ENCODE measurements around the gene GIT2.
"Not testable (repeated sequence)": the region's sequence is repeated elsewhere in the genome, so short reads cannot be mapped to it uniquely, and the experiment has no call there.

Gene GIT2

DNA sequence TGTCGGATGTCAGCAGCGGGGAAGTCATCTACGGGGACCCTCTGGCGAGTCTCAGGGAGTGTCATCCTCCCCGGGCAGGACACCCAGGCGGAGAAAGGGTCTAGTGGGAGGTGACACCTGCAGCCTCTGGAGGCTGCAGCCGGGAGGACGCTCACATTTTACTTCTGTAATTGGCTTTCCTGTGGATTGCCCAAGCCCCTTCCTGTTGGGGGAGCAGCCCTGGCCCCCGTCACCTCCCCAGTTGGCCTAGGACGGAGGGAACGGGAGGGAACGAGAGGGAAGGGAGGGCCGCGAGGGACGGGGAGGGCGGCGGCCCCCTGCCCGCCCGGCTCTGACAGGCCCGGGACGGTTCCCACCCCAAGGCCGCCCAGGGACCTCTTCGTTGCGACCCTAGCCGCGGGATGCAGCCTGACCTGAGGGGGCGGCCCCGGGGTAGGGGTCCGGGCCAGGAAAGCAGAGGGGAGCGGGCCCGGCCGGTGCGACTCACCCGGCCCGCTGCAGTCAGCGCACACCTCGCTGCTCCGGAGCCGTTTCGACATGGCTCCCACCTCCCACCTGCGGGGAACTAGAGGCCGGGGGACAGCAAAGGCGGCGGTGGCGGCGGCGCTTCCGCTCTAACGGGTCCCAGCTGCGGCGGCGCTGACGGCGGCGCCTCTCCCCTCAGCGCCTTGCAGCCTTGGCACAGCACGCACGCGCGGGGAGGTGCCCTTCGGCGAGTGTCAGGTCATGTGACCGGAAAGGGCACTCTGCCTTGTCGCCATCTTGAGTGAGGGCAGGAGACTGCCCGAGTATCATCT, at the start of gene GIT2:
TSS of gene GIT2 (minus strand) at position 683 of the 797 bp plus-strand sequence. CDS start at position 539, 144 bp downstream.
- peak; percentile 84 to 93 (median 89) for DNase-seq (ENCODE audit: low read depth in 3 of 3)

DNA sequence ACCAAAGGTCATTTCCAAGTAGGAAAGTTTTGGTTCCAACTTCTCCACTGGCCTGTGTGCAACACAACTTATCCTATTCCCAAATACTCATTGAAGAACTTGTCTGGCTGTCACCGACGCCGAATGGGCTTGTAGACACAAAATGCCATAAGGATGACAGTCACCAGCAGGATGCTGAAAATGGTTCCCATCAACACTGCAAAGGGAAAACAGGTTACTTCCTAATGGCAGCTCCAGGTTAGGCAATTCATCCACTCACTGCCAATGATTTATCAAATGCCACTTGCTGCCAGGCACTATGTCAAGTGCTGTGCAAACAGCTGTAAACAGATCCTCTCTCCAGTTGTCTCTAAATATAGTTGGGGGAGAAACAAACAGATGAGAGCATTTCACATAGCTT, 46.1 kb upstream of the GIT2 start:
- no peak for DNase-seq (ENCODE audit: low read depth in 3 of 3)

- DNase-seq (ENCODE audit: low read depth in 3 of 3) = no peak
These were observed 43.1 kb upstream of the GIT2 start for GRCh38 chr12:110039085-110039807.

GRCh38 chr12:110038741-110039084, 42.5 kb upstream of the GIT2 start:
- no peak for DNase-seq (ENCODE audit: low read depth in 3 of 3)

GRCh38 chr12:110037315-110037714, 41.1 kb upstream of the GIT2 start:
- DNase-seq (ENCODE audit: low read depth in 3 of 3) = no peak

- DNase-seq (ENCODE audit: low read depth in 3 of 3) = no peak
These were observed 39.5 kb upstream of the GIT2 start for GRCh38 chr12:110035534-110036104.

- DNase-seq (ENCODE audit: low read depth in 3 of 3) = no peak
These were observed 37.7 kb upstream of the GIT2 start for GRCh38 chr12:110033888-110034287.

DNA sequence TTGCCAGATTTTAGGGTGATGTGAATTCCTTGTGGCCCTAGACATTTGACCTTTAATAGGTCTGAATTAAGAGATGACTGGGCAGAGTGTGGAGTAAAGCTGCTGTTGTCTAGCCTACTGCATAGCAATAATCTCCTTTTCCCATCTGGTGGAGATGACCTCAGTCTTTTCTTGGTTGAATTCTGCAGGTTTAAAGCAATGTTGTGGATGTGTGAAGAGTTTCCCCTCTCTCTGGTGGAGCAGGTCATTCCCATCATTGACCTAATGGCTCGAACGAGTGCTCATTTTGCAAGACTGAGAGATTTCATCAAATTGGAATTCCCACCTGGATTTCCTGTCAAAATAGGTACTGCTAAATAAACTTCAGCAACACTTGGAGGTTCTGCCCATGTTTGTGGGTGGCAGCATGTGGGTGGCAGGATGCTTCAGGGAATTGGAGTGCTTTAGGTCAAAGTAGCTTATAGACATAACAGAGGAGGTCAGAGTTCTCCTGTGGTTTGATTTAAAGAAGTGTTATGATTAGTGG, 33.2 kb upstream of the GIT2 start:
- no peak for DNase-seq (ENCODE audit: low read depth in 3 of 3)

DNA sequence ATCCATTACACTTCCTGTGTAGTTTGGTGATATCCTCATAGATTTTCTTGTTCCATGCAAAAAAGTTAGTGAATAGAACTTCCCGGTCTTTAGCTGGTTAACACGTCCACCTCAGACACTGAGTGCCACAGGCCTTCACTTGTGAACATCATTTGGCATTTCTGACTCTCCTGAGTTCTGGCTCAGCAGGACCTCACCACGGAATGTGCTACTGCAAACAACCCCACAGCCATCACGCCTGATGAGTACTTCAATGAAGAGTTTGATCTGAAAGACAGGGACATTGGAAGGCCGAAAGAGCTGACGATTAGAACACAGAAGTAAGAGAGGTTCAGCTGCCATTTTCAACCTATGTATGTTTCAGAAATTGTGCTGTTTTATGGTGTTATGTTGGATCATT, 32.2 kb upstream of the GIT2 start:
- DNase-seq (ENCODE audit: low read depth in 3 of 3) = no peak

DNA sequence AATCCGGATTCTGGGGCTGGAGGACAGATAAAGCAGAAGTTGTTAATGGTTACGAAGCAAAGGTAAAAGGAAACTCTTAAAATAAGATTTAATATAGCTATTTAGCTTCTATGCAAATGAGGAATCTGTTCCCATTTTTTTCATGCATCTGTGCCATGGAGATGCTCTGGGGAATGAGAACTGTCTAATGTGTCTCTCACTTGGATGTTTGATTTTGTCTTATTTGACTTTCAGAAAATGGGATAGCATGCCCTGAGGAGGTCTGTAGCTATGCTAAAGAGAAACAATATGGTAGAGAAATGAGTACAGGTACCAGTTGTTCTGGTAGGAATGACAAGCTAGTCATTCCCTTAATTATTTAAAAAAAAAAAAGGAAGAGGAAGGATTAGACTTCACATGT, 27.9 kb upstream of the GIT2 start:
- DNase-seq (ENCODE audit: low read depth in 3 of 3) = no peak

DNA sequence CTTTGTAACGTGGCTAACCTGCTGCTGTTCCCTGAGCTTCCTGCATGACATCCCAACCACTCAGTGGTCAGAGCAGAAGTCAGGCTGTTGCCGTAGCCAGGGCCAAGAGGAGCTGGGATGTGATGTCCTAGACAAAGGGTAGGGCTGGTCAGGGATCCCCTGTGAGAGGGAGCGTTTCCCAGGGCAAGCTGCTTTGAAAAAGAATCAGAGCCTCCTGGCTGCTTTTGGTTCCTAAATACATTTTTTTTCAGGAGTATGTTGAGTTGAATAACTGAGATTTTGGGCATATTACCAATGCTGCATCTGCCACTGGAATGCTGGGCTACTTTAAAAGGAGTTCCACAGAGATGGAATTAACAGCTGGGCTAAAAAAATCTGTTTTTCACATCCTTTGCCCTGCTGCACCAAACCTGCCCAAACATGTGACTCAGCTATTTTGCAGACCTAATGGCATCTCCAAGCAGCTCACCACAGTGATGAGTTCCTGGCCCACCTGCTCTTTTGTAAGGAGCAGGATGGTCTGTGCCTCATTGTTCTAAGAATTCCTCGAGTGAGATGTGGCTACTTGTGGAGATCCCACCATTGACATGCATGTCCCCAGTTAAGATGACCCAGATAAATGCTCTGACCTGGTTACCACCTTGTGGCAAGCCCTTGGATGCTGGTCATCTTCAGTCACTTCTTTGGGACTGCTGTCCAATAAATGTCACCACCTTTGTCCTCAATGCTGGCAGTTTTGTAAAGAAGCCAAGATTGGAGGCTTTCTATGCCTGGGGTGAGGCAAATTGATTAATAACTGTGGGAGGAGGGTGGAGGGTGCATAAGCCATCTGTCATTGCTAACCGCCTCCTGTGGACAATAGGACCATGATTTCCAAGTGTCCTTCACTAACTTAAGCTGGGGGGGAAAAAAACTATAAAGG, 27.2 kb upstream of the GIT2 start:
- no peak for DNase-seq (ENCODE audit: low read depth in 3 of 3)

- DNase-seq (ENCODE audit: low read depth in 3 of 3) = no peak
These were observed 24.8 kb upstream of the GIT2 start for GRCh38 chr12:110020956-110021355.

- DNase-seq (ENCODE audit: low read depth in 3 of 3) = no peak
These were observed 19.0 kb upstream of the GIT2 start for GRCh38 chr12:110015132-110015531.

GRCh38 chr12:110012659-110013058, 16.5 kb upstream of the GIT2 start:
- DNase-seq (ENCODE audit: low read depth in 3 of 3) = no peak

DNA sequence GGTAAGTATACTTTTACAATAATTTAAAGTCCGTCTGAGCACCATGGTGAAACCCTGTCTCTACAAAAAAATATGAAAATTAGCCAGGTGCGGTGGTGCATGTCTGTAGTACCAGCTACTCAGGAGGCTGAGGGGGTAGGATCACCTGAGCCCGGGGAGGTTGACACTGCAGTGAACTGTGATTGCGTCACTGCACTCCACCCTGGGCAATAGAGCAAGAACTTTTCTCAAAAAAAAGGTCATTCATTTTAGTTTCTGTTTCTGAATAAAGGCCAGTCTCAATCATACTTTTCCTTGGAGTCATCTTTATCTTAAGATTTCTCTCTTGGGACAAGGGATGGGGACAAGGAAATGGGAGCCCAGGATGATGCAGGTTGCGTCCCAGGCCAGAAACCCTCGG, 16.0 kb upstream of the GIT2 start:
- no peak for DNase-seq (ENCODE audit: low read depth in 3 of 3)

- no peak for DNase-seq (ENCODE audit: low read depth in 3 of 3)
These were observed 14.9 kb upstream of the GIT2 start for GRCh38 chr12:110010853-110011723.

- not testable (repeated sequence) for DNase-seq (ENCODE audit: low read depth in 3 of 3)
These were observed 12.7 kb upstream of the GIT2 start for GRCh38 chr12:110008681-110009398.

- no peak for DNase-seq (ENCODE audit: low read depth in 3 of 3)
These were observed 11.7 kb upstream of the GIT2 start for GRCh38 chr12:110007881-110008280.

GRCh38 chr12:110006115-110006514, 9.9 kb upstream of the GIT2 start:
- no peak for DNase-seq (ENCODE audit: low read depth in 3 of 3)
